ENCODE results near the gene TMEM120A.

TMEM120A gene

DNA sequence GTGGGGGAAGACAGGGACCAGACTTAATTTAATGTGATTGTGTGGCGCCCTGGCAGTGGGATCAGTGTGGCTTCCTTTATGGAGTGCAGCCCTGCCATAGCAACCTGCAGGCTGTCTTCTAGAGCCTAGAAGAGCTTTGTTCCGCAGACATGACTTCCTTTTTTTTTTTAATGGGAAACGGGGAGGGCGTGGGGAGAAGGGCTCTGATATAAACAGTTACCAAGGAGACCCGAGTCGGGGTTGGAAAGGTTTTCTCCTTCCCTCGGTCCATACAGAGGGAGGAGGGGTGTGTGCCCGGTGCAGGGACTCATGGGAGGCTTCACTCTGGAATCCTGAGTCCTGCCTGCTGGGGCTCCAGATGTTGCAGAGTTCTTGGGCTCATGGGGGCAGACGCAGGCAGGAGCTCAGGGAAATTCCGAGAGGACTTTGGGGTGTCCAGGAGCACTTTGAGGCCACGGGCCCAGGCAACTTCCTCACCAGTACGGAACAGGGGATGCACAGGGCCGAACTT, 26.9 kb downstream of the TMEM120A start:
- DNase-seq (no peak), ATAC-seq (ENCODE audit: insufficient read depth, low read depth) (no peak)
- TF ChIP-seq CTCF (IDR thresholded peaks at IDR 0.05; ENCODE audit: borderline replicate concordance, extremely low read depth, low read length, poor library complexity, severe bottlenecking): no peak
- TF ChIP-seq EZH2 (IDR thresholded peaks at IDR 0.05; ENCODE audit: borderline replicate concordance, low read depth, low read length, severe bottlenecking): no peak
- Histone ChIP-seq H3K79me2 (ENCODE audit: insufficient read depth, low read length) (no peaks in the 10 kb centered on the region), H3K9ac (ENCODE audit: low read depth, low read length) (no peak overlapping the region), H3K36me3 (ENCODE audit: insufficient read depth, low read length) (no peaks in the 10 kb centered on the region), H3K27me3 (ENCODE audit: insufficient read depth, low read length, poor library complexity) (no peaks in the 10 kb centered on the region), H2AFZ (ENCODE audit: low read depth, low read length) (no peak overlapping the region), H3K9me3 (ENCODE audit: insufficient read depth, low read length, severe bottlenecking) (no peaks in the 10 kb centered on the region), H3K4me3 (ENCODE audit: low read depth in 1 of 2, low read length in 2 of 2) (no peak overlapping the region), H3K27ac (ENCODE audit: low read length) (no peak overlapping the region), H3K4me1 (ENCODE audit: insufficient read depth, low read length) (no peaks in the 10 kb centered on the region), H4K20me1 (ENCODE audit: insufficient read depth, low read length) (peaks cover 20% of the 10 kb centered on the region; the same call in 1 of the 2 replicates), H3K4me2 (ENCODE audit: insufficient read depth, low read length) (no peak overlapping the region)

GRCh38 chr7:75967055-75967454, 27.3 kb downstream of the TMEM120A start:
- Histone ChIP-seq H2AFZ (ENCODE audit: low read depth, low read length) (no peak overlapping the region), H3K4me2 (ENCODE audit: insufficient read depth, low read length) (no peak overlapping the region), H3K4me3 (ENCODE audit: low read depth in 1 of 2, low read length in 2 of 2) (no peak overlapping the region)

DNA sequence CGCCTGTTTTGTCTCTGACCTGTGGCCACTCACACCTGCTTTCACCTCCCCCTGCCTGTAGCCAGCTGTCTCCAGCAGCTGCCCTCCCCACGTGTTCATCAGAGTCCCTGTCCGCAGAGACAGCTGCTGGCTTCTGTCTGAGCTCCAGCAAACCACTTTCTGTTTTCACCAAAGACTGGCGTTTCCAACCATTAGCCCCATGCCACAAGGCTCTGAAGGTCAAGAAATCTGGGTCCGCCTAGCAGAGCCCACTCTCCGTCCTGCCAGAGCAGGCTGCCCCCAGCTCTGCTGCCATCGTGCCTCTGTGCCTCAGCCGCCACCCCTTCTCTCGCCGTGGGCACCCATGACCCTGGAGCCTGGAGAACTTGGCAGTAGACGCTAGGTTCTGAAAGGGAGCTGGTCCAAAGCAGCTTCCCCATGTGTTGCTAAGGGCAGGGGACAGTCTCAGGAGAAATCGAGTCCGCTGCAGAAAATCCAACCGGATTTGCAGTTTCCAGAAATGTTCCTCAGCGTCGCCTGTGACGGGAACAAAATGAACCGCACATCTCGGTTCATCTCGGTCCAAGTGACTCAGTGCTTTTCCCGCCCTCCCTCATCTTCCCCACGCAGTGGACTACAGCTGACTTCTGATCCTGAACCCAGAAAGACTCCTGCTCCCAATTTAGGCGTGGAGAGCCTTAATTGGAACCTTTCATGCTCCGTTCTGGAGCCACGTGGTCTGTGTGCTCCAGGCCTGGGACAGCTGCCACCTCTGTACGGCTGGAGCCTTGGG, 28.0 kb downstream of the TMEM120A start:
- TF ChIP-seq EZH2 (IDR thresholded peaks at IDR 0.05; ENCODE audit: borderline replicate concordance, low read depth, low read length, severe bottlenecking): no peak
- TF ChIP-seq CTCF (IDR thresholded peaks at IDR 0.05; ENCODE audit: borderline replicate concordance, extremely low read depth, low read length, poor library complexity, severe bottlenecking): no peak
- DNase-seq (no peak), ATAC-seq (ENCODE audit: insufficient read depth, low read depth) (no peak; the same call in 2 of the 3 replicates)
- Histone ChIP-seq H3K4me1 (ENCODE audit: insufficient read depth, low read length) (no peaks in the 10 kb centered on the region), H3K9ac (ENCODE audit: low read depth, low read length) (no peak overlapping the region), H3K36me3 (ENCODE audit: insufficient read depth, low read length) (no peaks in the 10 kb centered on the region), H2AFZ (ENCODE audit: low read depth, low read length) (no peak overlapping the region), H3K4me3 (ENCODE audit: low read depth in 1 of 2, low read length in 2 of 2) (no peak overlapping the region), H3K27me3 (ENCODE audit: insufficient read depth, low read length, poor library complexity) (no peaks in the 10 kb centered on the region), H3K79me2 (ENCODE audit: insufficient read depth, low read length) (no peaks in the 10 kb centered on the region), H3K9me3 (ENCODE audit: insufficient read depth, low read length, severe bottlenecking) (no peaks in the 10 kb centered on the region), H4K20me1 (ENCODE audit: insufficient read depth, low read length) (peaks cover 20% of the 10 kb centered on the region; the same call in 1 of the 2 replicates), H3K27ac (ENCODE audit: low read length) (no peak overlapping the region), H3K4me2 (ENCODE audit: insufficient read depth, low read length) (no peak overlapping the region)

More at GRCh38 chr7:75967055-75967454, 27.3 kb downstream of the TMEM120A start:
- Histone ChIP-seq H3K4me1 (ENCODE audit: insufficient read depth, low read length) (no peaks in the 10 kb centered on the region), H3K27me3 (ENCODE audit: insufficient read depth, low read length, poor library complexity) (no peaks in the 10 kb centered on the region), H3K9me3 (ENCODE audit: insufficient read depth, low read length, severe bottlenecking) (no peaks in the 10 kb centered on the region), H3K27ac (ENCODE audit: low read length) (no peak overlapping the region), H4K20me1 (ENCODE audit: insufficient read depth, low read length) (peaks cover 20% of the 10 kb centered on the region; the same call in 1 of the 2 replicates), H3K9ac (ENCODE audit: low read depth, low read length) (no peak overlapping the region), H3K79me2 (ENCODE audit: insufficient read depth, low read length) (no peaks in the 10 kb centered on the region), H3K36me3 (ENCODE audit: insufficient read depth, low read length) (no peaks in the 10 kb centered on the region)
- DNase-seq (no peak), ATAC-seq (ENCODE audit: insufficient read depth, low read depth) (no peak)
- TF ChIP-seq CTCF (IDR thresholded peaks at IDR 0.05; ENCODE audit: borderline replicate concordance, extremely low read depth, low read length, poor library complexity, severe bottlenecking) (no peak), EZH2 (IDR thresholded peaks at IDR 0.05; ENCODE audit: borderline replicate concordance, low read depth, low read length, severe bottlenecking) (no peak)
